ENCODE data around the gene COL21A1.
"Not testable (repeated sequence)": the region's sequence is repeated elsewhere in the genome, so short reads cannot be mapped to it uniquely, and the experiment has no call there.

Gene COL21A1

GRCh38 chr6:56043761-56044160 is 203.6 kb downstream of the COL21A1 start:
- no peak for DNase-seq

GRCh38 chr6:56043076-56043475 is 204.3 kb downstream of the COL21A1 start:
- no peak for DNase-seq

GRCh38 chr6:56041591-56041990 is 205.8 kb downstream of the COL21A1 start:
- no peak for DNase-seq

- DNase-seq, result no peak
Measured at GRCh38 chr6:56040889-56041301, 206.5 kb downstream of the COL21A1 start.

GRCh38 chr6:56040223-56040622 is 207.2 kb downstream of the COL21A1 start:
- no peak for DNase-seq

GRCh38 chr6:56038764-56039163 is 208.6 kb downstream of the COL21A1 start:
- no peak for DNase-seq

- no peak for DNase-seq
Measured at GRCh38 chr6:56037601-56038000, 209.8 kb downstream of the COL21A1 start.

GRCh38 chr6:56036916-56037600 is 210.3 kb downstream of the COL21A1 start:
- DNase-seq, result no peak

- DNase-seq, result no peak
Measured at GRCh38 chr6:56033401-56033800, 214.0 kb downstream of the COL21A1 start.

GRCh38 chr6:56032715-56033260 is 214.6 kb downstream of the COL21A1 start:
- DNase-seq, result no peak

GRCh38 chr6:56027865-56028264 is 219.5 kb downstream of the COL21A1 start:
- DNase-seq, result no peak

GRCh38 chr6:56026455-56027180 is 220.8 kb downstream of the COL21A1 start:
- no peak for DNase-seq

- DNase-seq, result no peak
Measured at GRCh38 chr6:56025795-56026194, 221.6 kb downstream of the COL21A1 start.

- DNase-seq, result no peak
Measured at GRCh38 chr6:56024931-56025330, 222.4 kb downstream of the COL21A1 start.

- DNase-seq, result no peak
Measured at GRCh38 chr6:56023829-56024228, 223.6 kb downstream of the COL21A1 start.

- DNase-seq, result no peak
Measured at GRCh38 chr6:56022678-56023077, 224.7 kb downstream of the COL21A1 start.

- DNase-seq, result no peak
Measured at GRCh38 chr6:56021943-56022342, 225.4 kb downstream of the COL21A1 start.

GRCh38 chr6:56019973-56020372 is 227.4 kb downstream of the COL21A1 start:
- DNase-seq, result no peak

- DNase-seq, result no peak
Measured at GRCh38 chr6:56017198-56017597, 230.2 kb downstream of the COL21A1 start.

GRCh38 chr6:56014039-56014438 is 233.3 kb downstream of the COL21A1 start:
- DNase-seq, result not testable (repeated sequence)

GRCh38 chr6:56009636-56010035 is 237.7 kb downstream of the COL21A1 start:
- DNase-seq, result no peak

All from DMS79 (cell line).